ENCODE results near the gene CREB3L2. TPM values are rescaled to one million over a fixed set of nuclear protein-coding genes. Genes with fewer than 3 reads are reported as not detected.

The CREB3L2 gene
- total and polyA plus RNA-seq, 2 of the 4 experiments (the other 2 are of a cell fraction) = 42.3 to 57.9 TPM

GRCh38 chr7:137916564-137916963, 85.3 kb downstream of the CREB3L2 start:
- no peak overlapping the region for H3K9ac ChIP-seq (ENCODE audit: low read depth, low read length)
- no peak overlapping the region for H2AFZ ChIP-seq (replicated peaks; ENCODE audit: low read length, poor library complexity)
- intact Hi-C loops (cut with micrococcal nuclease) = no loop called here
- H3K18ac ChIP-seq (ENCODE audit: low read depth, low read length) = no peak overlapping the region
- CTCF ChIA-PET = no interaction called here
- H3K23ac ChIP-seq (ENCODE audit: low read depth, low read length) = no peak overlapping the region
- peaks cover 5% of the 10 kb centered on the region for H3K4me1 ChIP-seq (ENCODE audit: control insufficient read depth, insufficient read depth, low read length)
- WGBS, 2 experiments (ENCODE audit: extremely low coverage in 2 of 2, insufficient read length in 1 of 2) = 100% methylated on average over 1 of the region's 8 CpGs; no CpG with 5 or more reads in 1 of the 2 experiments
- H2BK5ac ChIP-seq (ENCODE audit: low read depth, low read length, poor library complexity, severe bottlenecking) = no peak overlapping the region
- H3K56ac ChIP-seq (ENCODE audit: extremely low read depth, insufficient read depth, low read length) = no peak overlapping the region
- no peak overlapping the region for H2BK20ac ChIP-seq (ENCODE audit: low read depth, low read length)
- H2AK9ac ChIP-seq (replicated peaks; ENCODE audit: low read depth, low read length, poor library complexity) = no peak overlapping the region
- no peak for TF ChIP-seq CHD1 (IDR thresholded peaks at IDR 0.05; ENCODE audit: low read depth, low read length)
- no peak for TF ChIP-seq CEBPB (IDR thresholded peaks at IDR 0.05; ENCODE audit: low read depth, low read length)
- no peak for TF ChIP-seq RAD21 (IDR thresholded peaks at IDR 0.05; ENCODE audit: low read length)
- TF ChIP-seq ELK1 (IDR thresholded peaks at IDR 0.05; ENCODE audit: borderline replicate concordance, low read depth, low read length) = no peak
- no peak for TF ChIP-seq CTCF (conservative IDR thresholded peaks at IDR 0.05; ENCODE audit: low read depth, low read length)
- H4K5ac ChIP-seq (ENCODE audit: low read depth, low read length) = no peak overlapping the region
- POLR2A ChIA-PET (ENCODE audit: unreplicated experiment) = no interaction called here
- H4K20me1 ChIP-seq (ENCODE audit: insufficient read depth, low read length) = peaks cover 8% of the 10 kb centered on the region; the same call in 1 of the 2 replicates
- peaks cover 8% of the 10 kb centered on the region for H3K9me1 ChIP-seq (ENCODE audit: insufficient read depth, low read length)
- dilution Hi-C loops (cut with HindIII; ENCODE audit: low sequenced_read_pairs, unreplicated experiment) = no loop called here
- no peak overlapping the region for H2BK15ac ChIP-seq (ENCODE audit: low read depth, low read length)
- no peak overlapping the region for H2BK120ac ChIP-seq (ENCODE audit: low read depth, low read length)
- DNase-seq (no peak), ATAC-seq (ENCODE audit: low read depth) (no peak)
- no peak overlapping the region for H3K4me3 ChIP-seq (ENCODE audit: insufficient read depth, low read depth, low read length)
- no peak overlapping the region for H4K91ac ChIP-seq (ENCODE audit: insufficient read depth, low read depth, low read length)
- no peak overlapping the region for H4K8ac ChIP-seq (ENCODE audit: low read depth in 2 of 2, low read length in 2 of 2)
- no peak overlapping the region for H3K27ac ChIP-seq (ENCODE audit: insufficient read depth, low read length)
- in situ Hi-C loops (cut with MboI; ENCODE audit: low sequenced_read_pairs) = no loop called here
- no peak overlapping the region for H3K4me2 ChIP-seq (ENCODE audit: low read depth, low read length)
- no peak overlapping the region for H2AK5ac ChIP-seq (ENCODE audit: low read depth, low read length)
- no peak overlapping the region for H3K14ac ChIP-seq (replicated peaks; ENCODE audit: low read depth, low read length)
- no peaks in the 10 kb centered on the region for H3K9me3 ChIP-seq (ENCODE audit: control insufficient read depth, insufficient read depth, low read length)
- no peak overlapping the region for H3K4ac ChIP-seq (ENCODE audit: low read depth, low read length)
- BruUV-seq (replicated peaks) = no TSS peak
- no peaks in the 10 kb centered on the region for H3K27me3 ChIP-seq (ENCODE audit: control insufficient read depth, insufficient read depth, low read length)
- H3K36me3 ChIP-seq (ENCODE audit: control insufficient read depth, insufficient read depth, low read length) = peaks cover 34% of the 10 kb centered on the region
- peaks cover 51 to 81% of the 10 kb centered on the region in 2 experiments for H3K79me1 ChIP-seq (ENCODE audit: low read depth in 1 of 2, low read length in 2 of 2)
